Activated CD4-positive, alpha-beta T cell treated with anti-CD3 and anti-CD28 coated beads for 48 hours (primary cell): ENCODE data around the gene SDHB.
A peak's percentile ranks its signal among the peaks of the same experiment; 100 is the strongest.

Experiments
- DNase-seq: peaks from one replicate; pipeline ENCODE4 v3.0.0-alpha.2; 2020

SDHB gene

GRCh38 chr1:17043676-17044075, 10.2 kb downstream of the SDHB start:
- DNase-seq, result no peak

- no peak for DNase-seq
Observed at GRCh38 chr1:17040135-17040534, 13.7 kb downstream of the SDHB start.

- DNase-seq, result no peak
Observed at GRCh38 chr1:17039522-17039921, 14.3 kb downstream of the SDHB start.

- DNase-seq, result no peak
Observed at GRCh38 chr1:17033481-17033880, 20.4 kb downstream of the SDHB start.

- DNase-seq, result no peak
Observed at GRCh38 chr1:17032741-17033140, 21.1 kb downstream of the SDHB start.

- DNase-seq, result no peak
Observed at GRCh38 chr1:17031436-17031835, 22.4 kb downstream of the SDHB start.

- no peak for DNase-seq
Observed at GRCh38 chr1:17030206-17030605, 23.6 kb downstream of the SDHB start.

- no peak for DNase-seq
Observed at GRCh38 chr1:17028662-17029188, 25.1 kb downstream of the SDHB start.

GRCh38 chr1:17027900-17028299, 25.9 kb downstream of the SDHB start:
- no peak for DNase-seq

- no peak for DNase-seq
Observed at GRCh38 chr1:17027403-17027802, 26.4 kb downstream of the SDHB start.

GRCh38 chr1:17024721-17025120, 29.1 kb downstream of the SDHB start:
- no peak for DNase-seq

GRCh38 chr1:17023573-17023972, 30.3 kb downstream of the SDHB start:
- no peak for DNase-seq

GRCh38 chr1:17023102-17023501, 30.7 kb downstream of the SDHB start:
- DNase-seq, result no peak

- DNase-seq, result no peak
Observed at GRCh38 chr1:17021896-17022295, 31.9 kb downstream of the SDHB start.

GRCh38 chr1:17020502-17020901, 33.3 kb downstream of the SDHB start:
- no peak for DNase-seq

GRCh38 chr1:17018849-17019248, 35.0 kb downstream of the SDHB start:
- DNase-seq, result no peak

- no peak for DNase-seq
Observed at GRCh38 chr1:17017435-17017834, 36.4 kb downstream of the SDHB start.

GRCh38 chr1:17016317-17016661, 37.5 kb downstream of the SDHB start:
- no peak for DNase-seq

- DNase-seq, result no peak
Observed at GRCh38 chr1:17014671-17015567, 38.9 kb downstream of the SDHB start.

- no peak for DNase-seq
Observed at GRCh38 chr1:17013491-17014320, 40.1 kb downstream of the SDHB start.

GRCh38 chr1:17012775-17013490, 40.9 kb downstream of the SDHB start:
- no peak for DNase-seq

GRCh38 chr1:17011439-17012307, 42.2 kb downstream of the SDHB start, which contains the start of gene ATP13A2:
Gene ATP13A2 (minus strand): TSS chr1:17011928. CDS start chr1:17011738, 190 bp downstream.
- peak; percentile 85 for DNase-seq
